SKM-1 treated with dmso at 0.1 percent for 144 hours (cell line): ENCODE measurements around the gene CDK6.
"Not testable (repeated sequence)": the region's sequence is repeated elsewhere in the genome, so short reads cannot be mapped to it uniquely, and the experiment has no call there.

Experiments
- DNase-seq: peaks from one replicate; lab custom pipeline; 2025; ENCODE audit not compliant: unreplicated experiment; lab: John Stamatoyannopoulos, UW

Gene CDK6

GRCh38 chr7:92604517-92604916 is 231.9 kb downstream of the CDK6 start:
- not testable (repeated sequence) for DNase-seq

GRCh38 chr7:92603089-92603445 is 233.3 kb downstream of the CDK6 start:
- DNase-seq, result no peak

- no peak for DNase-seq
These were observed 233.9 kb downstream of the CDK6 start for GRCh38 chr7:92602352-92603088.

GRCh38 chr7:92598310-92598981 is 237.9 kb downstream of the CDK6 start:
- no peak for DNase-seq

- no peak for DNase-seq
These were observed 241.1 kb downstream of the CDK6 start for GRCh38 chr7:92595281-92595680.

- DNase-seq, result no peak
These were observed 241.6 kb downstream of the CDK6 start for GRCh38 chr7:92594746-92595145.

- no peak for DNase-seq
These were observed 245.6 kb downstream of the CDK6 start for GRCh38 chr7:92590711-92591310.

- no peak for DNase-seq
These were observed 247.3 kb downstream of the CDK6 start for GRCh38 chr7:92589056-92589455.

GRCh38 chr7:92588561-92588960 is 247.8 kb downstream of the CDK6 start:
- DNase-seq, result peak; percentile 75

- no peak for DNase-seq
These were observed 249.5 kb downstream of the CDK6 start for GRCh38 chr7:92586841-92587240.

GRCh38 chr7:92586403-92586802 is 250.0 kb downstream of the CDK6 start:
- no peak for DNase-seq

- no peak for DNase-seq
These were observed 251.4 kb downstream of the CDK6 start for GRCh38 chr7:92584953-92585352.

GRCh38 chr7:92582948-92583347 is 253.4 kb downstream of the CDK6 start:
- no peak for DNase-seq

GRCh38 chr7:92576296-92576695 is 260.1 kb downstream of the CDK6 start:
- DNase-seq, result no peak

- DNase-seq, result no peak
These were observed 267.2 kb downstream of the CDK6 start for GRCh38 chr7:92569137-92569536.

- no peak for DNase-seq
These were observed 268.9 kb downstream of the CDK6 start for GRCh38 chr7:92567460-92567859.

- no peak for DNase-seq
These were observed 273.0 kb downstream of the CDK6 start for GRCh38 chr7:92563345-92563744.

- no peak for DNase-seq
These were observed 275.8 kb downstream of the CDK6 start for GRCh38 chr7:92560602-92561001.

- no peak for DNase-seq
These were observed 278.5 kb downstream of the CDK6 start for GRCh38 chr7:92557808-92558362.

- no peak for DNase-seq
These were observed 279.1 kb downstream of the CDK6 start for GRCh38 chr7:92557249-92557648.
